A673 (cell line): ENCODE measurements around the gene CTAGE4. TPM values are rescaled to one million over a fixed set of nuclear protein-coding genes. Genes with fewer than 3 reads are reported as not detected.
"Not testable (repeated sequence)": the region's sequence is repeated elsewhere in the genome, so short reads cannot be mapped to it uniquely, and the experiment has no call there.

Experiments
- BruUV-seq: library from RNA; stranded (reverse); fragments of 400-500 nt; replicated peaks from 2 replicates; lab custom pipeline; 2021; lab: Mats Ljungman, UMichigan
- CTCF ChIA-PET: fragments of 300-600 bp; sonication (Branson Sonifier 250); formaldehyde crosslinking; loops from one replicate; lab custom pipeline; 2022; ENCODE audit warnings: antibody characterized with exemption; lab: Charles Lee
- POLR2A ChIA-PET: fragments of 300-600 bp; sonication (Branson Sonifier 250); formaldehyde crosslinking; loops from one replicate; lab custom pipeline; 2022; ENCODE audit warnings: antibody characterized with exemption; ENCODE audit not compliant: low non-redundant PET; lab: Charles Lee
- DNase-seq: peaks from one replicate; pipeline ENCODE4 v3.0.0-alpha.2; 2015; ENCODE audit warnings: low spot score
- H3K27ac ChIP-seq: fragments of 200-600 bp; sonication (generic); 2 replicates; pipeline ENCODE4 v1.5.1; 2016; ENCODE audit warnings: mixed run types, low read depth, mild to moderate bottlenecking, mixed read lengths, antibody characterized with exemption, low read length; ENCODE audit not compliant: poor library complexity, severe bottlenecking
- H3K27me3 ChIP-seq: fragments of 200-600 bp; sonication (generic); replicated peaks from 2 replicates; pipeline ENCODE4 v1.6.1; 2017; ENCODE audit warnings: mixed run types, low read depth, mild to moderate bottlenecking, mixed read lengths, antibody characterized with exemption, low read length; ENCODE audit not compliant: insufficient read depth, poor library complexity
- H3K36me3 ChIP-seq: fragments of 200-600 bp; sonication (generic); 2 replicates; pipeline ENCODE4 v1.6.1; 2016; ENCODE audit warnings: mixed run types, mild to moderate bottlenecking, mixed read lengths, antibody characterized with exemption, low read length; ENCODE audit not compliant: insufficient read depth, poor library complexity, severe bottlenecking
- H3K4me1 ChIP-seq: fragments of 200-600 bp; sonication (generic); 2 replicates; pipeline ENCODE4 v1.6.1; 2017; ENCODE audit warnings: mixed run types, mild to moderate bottlenecking, mixed read lengths, antibody characterized with exemption, low read length; ENCODE audit not compliant: insufficient read depth, poor library complexity, severe bottlenecking
- H3K4me3 ChIP-seq: fragments of 200-600 bp; sonication (generic); 2 replicates; pipeline ENCODE4 v1.5.1; 2016; ENCODE audit warnings: low read depth, mixed run types, mild to moderate bottlenecking, mixed read lengths, low read length; ENCODE audit not compliant: poor library complexity, severe bottlenecking
- H3K9me3 ChIP-seq: fragments of 200-600 bp; sonication (generic); 2 replicates; pipeline ENCODE4 v1.6.1; 2016; ENCODE audit warnings: mixed run types, low read depth, mild to moderate bottlenecking, mixed read lengths, antibody characterized with exemption, low read length; ENCODE audit not compliant: poor library complexity, severe bottlenecking
- intact Hi-C: fragments of 100-400 bp; cut with micrococcal nuclease; formaldehyde crosslinking; loops from one replicate; pipeline ENCODE4 v1.10.0; 2022; ENCODE audit not compliant: unreplicated experiment
- total RNA-seq: library from RNA; stranded (reverse); gene quantifications from 2 replicates; pipeline ENCODE4 v1.2.3, GENCODE V29; 2021

CTAGE4 gene
- total RNA-seq, 1 experiment from 2014 or later = not detected

- H3K4me1 ChIP-seq, intact Hi-C loops: not testable (repeated sequence)
- peak within 1 kb of the TSS; percentile 31 for H3K4me3 ChIP-seq
Observed at GRCh38 chr7:144195212-144195872, 12.1 kb downstream of the CTAGE4 start, which contains the start of gene ARHGEF35. Gene ARHGEF35 (minus strand): TSS chr7:144195833. CDS start chr7:144188383, 7,450 bp downstream.

GRCh38 chr7:144198934-144199333 is 15.7 kb downstream of the CTAGE4 start:
- DNase-seq, H3K36me3 ChIP-seq, H3K27ac ChIP-seq, intact Hi-C loops, BruUV-seq, POLR2A ChIA-PET, CTCF ChIA-PET, H3K27me3 ChIP-seq, H3K4me3 ChIP-seq, H3K9me3 ChIP-seq, H3K4me1 ChIP-seq: not testable (repeated sequence)

More at GRCh38 chr7:144195212-144195872, 12.1 kb downstream of the CTAGE4 start, which contains the start of gene ARHGEF35:
- H3K27ac ChIP-seq, CTCF ChIA-PET, BruUV-seq, H3K36me3 ChIP-seq, POLR2A ChIA-PET, H3K9me3 ChIP-seq, H3K27me3 ChIP-seq, DNase-seq: not testable (repeated sequence)

GRCh38 chr7:144201978-144202377 is 18.7 kb downstream of the CTAGE4 start:
- H3K27ac ChIP-seq, BruUV-seq, H3K27me3 ChIP-seq, DNase-seq, CTCF ChIA-PET, H3K36me3 ChIP-seq, intact Hi-C loops, POLR2A ChIA-PET, H3K4me3 ChIP-seq, H3K9me3 ChIP-seq, H3K4me1 ChIP-seq: not testable (repeated sequence)

GRCh38 chr7:144203086-144203485 is 19.8 kb downstream of the CTAGE4 start:
- H3K9me3 ChIP-seq, H3K36me3 ChIP-seq, intact Hi-C loops, H3K4me1 ChIP-seq, H3K4me3 ChIP-seq, BruUV-seq, H3K27ac ChIP-seq, H3K27me3 ChIP-seq, DNase-seq, POLR2A ChIA-PET, CTCF ChIA-PET: not testable (repeated sequence)

- H3K4me3 ChIP-seq, DNase-seq, H3K36me3 ChIP-seq, CTCF ChIA-PET, H3K9me3 ChIP-seq, intact Hi-C loops, POLR2A ChIA-PET, H3K27ac ChIP-seq, BruUV-seq, H3K4me1 ChIP-seq, H3K27me3 ChIP-seq: not testable (repeated sequence)
Observed at GRCh38 chr7:144205306-144205705, 22.0 kb downstream of the CTAGE4 start.

GRCh38 chr7:144217200-144217599 is 33.9 kb downstream of the CTAGE4 start:
- H3K27ac ChIP-seq, POLR2A ChIA-PET, H3K4me1 ChIP-seq, H3K27me3 ChIP-seq, BruUV-seq, DNase-seq, H3K9me3 ChIP-seq, H3K36me3 ChIP-seq, CTCF ChIA-PET, intact Hi-C loops, H3K4me3 ChIP-seq: not testable (repeated sequence)

- H3K27ac ChIP-seq, H3K36me3 ChIP-seq, H3K4me3 ChIP-seq, H3K4me1 ChIP-seq, DNase-seq, intact Hi-C loops, BruUV-seq, H3K27me3 ChIP-seq, H3K9me3 ChIP-seq, POLR2A ChIA-PET: not testable (repeated sequence)
- CTCF ChIA-PET = interaction anchor here (0.6 kb wide), 1 partner anchor 114 kb away, joined by 3 read pairs; no protein-coding TSS in a partner anchor
Observed at GRCh38 chr7:144218581-144218980, 35.3 kb downstream of the CTAGE4 start.
